Endothelial cell (in vitro differentiated cells): ENCODE measurements around the gene FOXO6. TPM values are rescaled to one million over a fixed set of nuclear protein-coding genes. Genes with fewer than 3 reads are reported as not detected.

Experiments used
- DNase-seq: peaks from one replicate; pipeline ENCODE4 v3.0.0; 2021; ENCODE audit warnings: low spot score
- H3K27ac Mint-ChIP-seq: one replicate; pipeline ENCODE4 v1.8.0; 2021; ENCODE audit warnings: mixed read lengths, inconsistent platforms; ENCODE audit not compliant: unreplicated experiment
- H3K27me3 Mint-ChIP-seq: one replicate; pipeline ENCODE4 v1.8.0; 2021; ENCODE audit warnings: mild to moderate bottlenecking, moderate library complexity, mixed read lengths, inconsistent platforms; ENCODE audit not compliant: unreplicated experiment
- H3K36me3 Mint-ChIP-seq: one replicate; pipeline ENCODE4 v1.8.0; 2021; ENCODE audit warnings: mild to moderate bottlenecking, low read depth, mixed read lengths, inconsistent platforms; ENCODE audit not compliant: unreplicated experiment
- H3K4me1 Mint-ChIP-seq: one replicate; pipeline ENCODE4 v1.8.0; 2021; ENCODE audit warnings: mild to moderate bottlenecking, mixed read lengths, inconsistent platforms; ENCODE audit not compliant: unreplicated experiment
- H3K4me3 Mint-ChIP-seq: one replicate; pipeline ENCODE4 v1.8.0; 2021; ENCODE audit warnings: mild to moderate bottlenecking, mixed read lengths, inconsistent platforms; ENCODE audit not compliant: unreplicated experiment
- H3K9me3 Mint-ChIP-seq: one replicate; pipeline ENCODE4 v1.8.0; 2021; ENCODE audit warnings: mixed read lengths, inconsistent platforms; ENCODE audit not compliant: unreplicated experiment
- CTCF ChIP-seq: fragments of 200-600 bp; sonication (generic); IDR thresholded peaks from one replicate; pipeline ENCODE4 v1.5.0; 2021; ENCODE audit warnings: antibody characterized with exemption; ENCODE audit not compliant: unreplicated experiment
- total RNA-seq: library from RNA; stranded (reverse); fragmentation: NEBNext Ultra II Directional; extraction: Animal tissue kit (Norgen Biotek cat#: 25700); gene quantifications from one replicate; pipeline ENCODE4 v1.2.1, GENCODE V29; 2021; ENCODE audit not compliant: unreplicated experiment

The FOXO6 gene
- total RNA-seq, 1 donor from 2014 or later = 0.23 TPM

- Mint-ChIP-seq H3K27ac (no peak overlapping the region), H3K27me3 (peaks cover 5% of the 10 kb centered on the region), H3K36me3 (peaks cover 3% of the 10 kb centered on the region), H3K4me1 (peaks cover 14% of the 10 kb centered on the region), H3K9me3 (no peaks in the 10 kb centered on the region), H3K4me3 (no peak overlapping the region)
- no peak for TF ChIP-seq CTCF
- DNase-seq = no peak
These were observed 31.3 kb downstream of the FOXO6 start for GRCh38 chr1:41392528-41392924.

- no peak for TF ChIP-seq CTCF
- peaks cover 5% of the 10 kb centered on the region for H3K27me3 Mint-ChIP-seq
- no peak overlapping the region for H3K27ac Mint-ChIP-seq
- no peak for DNase-seq
- peaks cover 3% of the 10 kb centered on the region for H3K36me3 Mint-ChIP-seq
- peaks cover 14% of the 10 kb centered on the region for H3K4me1 Mint-ChIP-seq
- H3K9me3 Mint-ChIP-seq = no peaks in the 10 kb centered on the region
- no peak overlapping the region for H3K4me3 Mint-ChIP-seq
These were observed 32.6 kb downstream of the FOXO6 start for GRCh38 chr1:41393716-41394368.

GRCh38 chr1:41394369-41394744 lies 33.1 kb downstream of the FOXO6 start:
- no peak for TF ChIP-seq CTCF
- Mint-ChIP-seq H3K9me3 (no peaks in the 10 kb centered on the region), H3K4me1 (peaks cover 14% of the 10 kb centered on the region), H3K27ac (no peak overlapping the region), H3K4me3 (no peak overlapping the region), H3K27me3 (peaks cover 5% of the 10 kb centered on the region), H3K36me3 (peaks cover 3% of the 10 kb centered on the region)
- DNase-seq = no peak

- Mint-ChIP-seq H3K4me1 (peaks cover 14% of the 10 kb centered on the region), H3K27me3 (peaks cover 5% of the 10 kb centered on the region), H3K27ac (peak overlapping the region; percentile 19), H3K36me3 (peaks cover 6% of the 10 kb centered on the region), H3K9me3 (no peaks in the 10 kb centered on the region), H3K4me3 (peak overlapping the region; percentile 72)
- DNase-seq = no peak
- no peak for TF ChIP-seq CTCF
These were observed 34.0 kb downstream of the FOXO6 start for GRCh38 chr1:41394959-41395956.

GRCh38 chr1:41396084-41396483 lies 34.9 kb downstream of the FOXO6 start:
- H3K4me1 Mint-ChIP-seq = peaks cover 14% of the 10 kb centered on the region
- no peak overlapping the region for H3K27ac Mint-ChIP-seq
- TF ChIP-seq CTCF = no peak
- no peaks in the 10 kb centered on the region for H3K9me3 Mint-ChIP-seq
- no peak overlapping the region for H3K4me3 Mint-ChIP-seq
- peaks cover 6% of the 10 kb centered on the region for H3K36me3 Mint-ChIP-seq
- peaks cover 7% of the 10 kb centered on the region for H3K27me3 Mint-ChIP-seq
- DNase-seq = no peak
